PC-3 (cell line): ENCODE results near the gene GALR1. TPM values are rescaled to one million over a fixed set of nuclear protein-coding genes. Genes with fewer than 3 reads are reported as not detected.

Experiments used
- ATAC-seq: fragments of 200-7000 bp; cut with Tn5 transposase; 2 replicates; pipeline ENCODE4 v1.9.1; 2020; ENCODE audit warnings: mild to moderate bottlenecking, moderate library complexity
- BruUV-seq: library from RNA; stranded (reverse); fragments of 400-500 nt; replicated peaks from 2 replicates; lab custom pipeline; 2021; lab: Mats Ljungman, UMichigan
- CTCF ChIA-PET: fragments of 300-600 bp; sonication (Branson Sonifier 250); formaldehyde crosslinking; loops from one replicate; lab custom pipeline; 2022; ENCODE audit warnings: antibody characterized with exemption; lab: Charles Lee
- POLR2A ChIA-PET: fragments of 300-600 bp; sonication (Branson Sonifier 250); formaldehyde crosslinking; loops from one replicate; lab custom pipeline; 2022; ENCODE audit warnings: antibody characterized with exemption; ENCODE audit not compliant: unreplicated experiment; lab: Charles Lee
- DNase-seq: peaks from one replicate; pipeline ENCODE4 v3.0.0-alpha.2; 2015
- H2AFZ ChIP-seq: fragments of 300-600 bp; sonication (generic); 2 replicates; pipeline ENCODE4 v1.6.0; 2016; ENCODE audit warnings: antibody characterized with exemption, low read length
- H3F3A ChIP-seq: fragments of 300-600 bp; sonication (generic); one replicate; pipeline ENCODE4 v1.6.0; 2017; ENCODE audit warnings: antibody characterized with exemption, low read length, control low read depth, mild to moderate bottlenecking; ENCODE audit not compliant: unreplicated experiment
- H3K27ac ChIP-seq: fragments of 300-600 bp; sonication (generic); 2 replicates; pipeline ENCODE4 v1.5.1; 2016; ENCODE audit warnings: mild to moderate bottlenecking, low read length
- H3K27me3 ChIP-seq: fragments of 300-600 bp; sonication (generic); 2 replicates; pipeline ENCODE4 v1.6.1; 2016; ENCODE audit warnings: low read length, mixed read lengths
- H3K36me3 ChIP-seq: fragments of 300-600 bp; sonication (generic); 2 replicates; pipeline ENCODE4 v1.6.1; 2016; ENCODE audit warnings: low read depth, mixed run types, low read length, mixed read lengths
- H3K4me1 ChIP-seq: fragments of 300-600 bp; sonication (generic); 2 replicates; pipeline ENCODE4 v1.5.1; 2016; ENCODE audit warnings: low read length; ENCODE audit not compliant: insufficient read depth
- H3K4me2 ChIP-seq: fragments of 300-600 bp; sonication (generic); 2 replicates; pipeline ENCODE4 v1.6.0; 2016; ENCODE audit warnings: low read length
- H3K4me3 ChIP-seq: fragments of 300-600 bp; sonication (generic); 2 replicates; pipeline ENCODE4 v1.5.1; 2016; ENCODE audit warnings: mild to moderate bottlenecking, low read length, mixed read lengths
- H3K79me2 ChIP-seq: fragments of 300-600 bp; sonication (generic); 2 replicates; pipeline ENCODE4 v1.6.1; 2017; ENCODE audit warnings: low read length, mixed read lengths
- H3K9ac ChIP-seq: fragments of 300-600 bp; sonication (generic); 2 replicates; pipeline ENCODE4 v1.6.0; 2016; ENCODE audit warnings: mild to moderate bottlenecking, low read length
- H3K9me2 ChIP-seq: fragments of 300-600 bp; sonication (generic); replicated peaks from 2 replicates; pipeline ENCODE4 v1.6.1; 2016; ENCODE audit warnings: mixed run types, low read length, mixed read lengths
- H3K9me3 ChIP-seq: fragments of 300-600 bp; sonication (generic); 2 replicates; pipeline ENCODE4 v1.6.1; 2016; ENCODE audit warnings: low read length, mixed read lengths
- H4K20me1 ChIP-seq: fragments of 300-600 bp; sonication (generic); 2 replicates; pipeline ENCODE4 v1.6.1; 2016; ENCODE audit warnings: low read length, mixed read lengths
- CTCF ChIP-seq: fragments of 300-600 bp; sonication (generic); conservative IDR thresholded peaks from 2 replicates; pipeline ENCODE4 v1.5.1; 2017; ENCODE audit warnings: antibody characterized with exemption, low read depth, mild to moderate bottlenecking, low read length
- EZH2 ChIP-seq: fragments of 300-600 bp; sonication (generic); IDR thresholded peaks from one replicate; pipeline ENCODE4 v1.6.1; 2017; ENCODE audit warnings: antibody characterized with exemption, mild to moderate bottlenecking, low read length; ENCODE audit not compliant: unreplicated experiment
- EZH2phosphoT487 ChIP-seq: fragments of 300-600 bp; sonication (generic); IDR thresholded peaks from 2 replicates; pipeline ENCODE4 v1.6.1; 2018; ENCODE audit warnings: mild to moderate bottlenecking, antibody characterized with exemption, low read length, borderline replicate concordance
- intact Hi-C: fragments of 100-400 bp; cut with micrococcal nuclease; formaldehyde crosslinking; loops from 2 replicates; pipeline ENCODE4 v1.9.0; 2023
- total RNA-seq: library from RNA; depleted of rRNA; stranded (reverse); fragments of >200 nt; gene quantifications from 2 replicates; pipeline ENCODE4 v1.2.3, GENCODE V29; 2014

GALR1 gene
- total RNA-seq, 1 experiment from 2014 or later: not detected

GRCh38 chr18:77304268-77304667 is 54.6 kb downstream of the GALR1 start:
- Histone ChIP-seq H3K27ac (no peak overlapping the region), H3K4me2 (no peak overlapping the region), H3K4me3 (no peak overlapping the region), H3K79me2 (no peaks in the 10 kb centered on the region), H3K9me3 (no peaks in the 10 kb centered on the region), H3K36me3 (no peaks in the 10 kb centered on the region), H3K27me3 (peaks cover 37% of the 10 kb centered on the region), H3K9ac (no peak overlapping the region), H3K4me1 (no peaks in the 10 kb centered on the region), H3F3A (no peaks in the 10 kb centered on the region), H4K20me1 (no peaks in the 10 kb centered on the region), H2AFZ (no peak overlapping the region), H3K9me2 (no peaks in the 10 kb centered on the region)
- no TSS peak for BruUV-seq
- DNase-seq: no peak
- intact Hi-C loops: no loop called here
- CTCF ChIA-PET: no interaction called here
- no peak for ATAC-seq
- POLR2A ChIA-PET: no interaction called here
- TF ChIP-seq CTCF (no peak), EZH2phosphoT487 (no peak), EZH2 (no peak)

- Histone ChIP-seq H3K36me3 (no peaks in the 10 kb centered on the region), H3K27ac (no peak overlapping the region), H2AFZ (no peak overlapping the region), H3K9me2 (no peaks in the 10 kb centered on the region), H3K4me3 (no peak overlapping the region), H3K4me2 (no peak overlapping the region), H4K20me1 (no peaks in the 10 kb centered on the region), H3K79me2 (no peaks in the 10 kb centered on the region), H3K9me3 (no peaks in the 10 kb centered on the region), H3K27me3 (peaks cover 23% of the 10 kb centered on the region), H3F3A (no peaks in the 10 kb centered on the region), H3K9ac (no peak overlapping the region), H3K4me1 (no peaks in the 10 kb centered on the region)
- ChIA-PET CTCF (no interaction called here), POLR2A (no interaction called here)
- BruUV-seq: no TSS peak
- intact Hi-C loops: no loop called here
- TF ChIP-seq CTCF (no peak), EZH2 (no peak), EZH2phosphoT487 (no peak)
- DNase-seq: no peak
- ATAC-seq: no peak
These were observed 56.0 kb downstream of the GALR1 start for GRCh38 chr18:77305676-77306075.

- Histone ChIP-seq H3K9ac (no peak overlapping the region), H3K4me1 (no peaks in the 10 kb centered on the region), H3K9me3 (no peaks in the 10 kb centered on the region), H3K36me3 (no peaks in the 10 kb centered on the region), H3K27ac (no peak overlapping the region), H4K20me1 (no peaks in the 10 kb centered on the region), H3K27me3 (peaks cover 22% of the 10 kb centered on the region), H3K79me2 (no peaks in the 10 kb centered on the region), H3K4me2 (no peak overlapping the region), H3K4me3 (no peak overlapping the region), H3F3A (no peaks in the 10 kb centered on the region), H2AFZ (no peak overlapping the region), H3K9me2 (no peaks in the 10 kb centered on the region)
- ChIA-PET CTCF (no interaction called here), POLR2A (no interaction called here)
- ATAC-seq: no peak
- DNase-seq: no peak
- TF ChIP-seq EZH2: no peak
- no peak for TF ChIP-seq CTCF
- no peak for TF ChIP-seq EZH2phosphoT487
- BruUV-seq: no TSS peak
- intact Hi-C loops: no loop called here
These were observed 58.6 kb downstream of the GALR1 start for GRCh38 chr18:77308216-77308615.
